GM23338 (cell line): ENCODE results near the gene CAST. TPM values are rescaled to one million over a fixed set of nuclear protein-coding genes. Genes with fewer than 3 reads are reported as not detected.

Source experiments
- ATAC-seq: fragments of 200-7000 bp; cut with Tn5 transposase; 3 replicates; pipeline ENCODE4 v1.9.1; 2020
- DNase-seq: peaks from one replicate; pipeline ENCODE4 v3.0.0-alpha.2; 2015; ENCODE audit warnings: low spot score
- H2AFZ ChIP-seq: fragments of 200-600 bp; sonication (generic); 2 replicates; pipeline ENCODE4 v1.8.0; 2016; ENCODE audit warnings: antibody characterized with exemption, mild to moderate bottlenecking, moderate library complexity
- H3F3A ChIP-seq: fragments of 200-600 bp; sonication (generic); replicated peaks from 2 replicates; pipeline ENCODE4 v1.8.0; 2017; ENCODE audit warnings: antibody characterized with exemption, mixed run types, low read depth
- H3K27ac ChIP-seq: fragments of 200-600 bp; sonication (generic); 2 replicates; pipeline ENCODE4 v1.6.1; 2016; ENCODE audit warnings: low read depth
- H3K27me3 ChIP-seq: fragments of 200-600 bp; sonication (generic); 2 replicates; pipeline ENCODE4 v1.8.0; 2016; ENCODE audit warnings: mild to moderate bottlenecking, mixed run types, moderate library complexity; ENCODE audit not compliant: insufficient read depth
- H3K36me3 ChIP-seq: fragments of 200-600 bp; sonication (generic); 2 replicates; pipeline ENCODE4 v1.8.0; 2016; ENCODE audit warnings: mild to moderate bottlenecking; ENCODE audit not compliant: insufficient read depth
- H3K4me1 ChIP-seq: fragments of 200-600 bp; sonication (generic); 2 replicates; pipeline ENCODE4 v1.8.0; 2016; ENCODE audit warnings: mild to moderate bottlenecking, moderate library complexity; ENCODE audit not compliant: insufficient read depth
- H3K4me2 ChIP-seq: fragments of 200-600 bp; sonication (generic); 2 replicates; pipeline ENCODE4 v1.7.1; 2017; ENCODE audit warnings: mixed run types
- H3K4me3 ChIP-seq: fragments of 200-600 bp; sonication (generic); 2 replicates; pipeline ENCODE4 v1.6.1; 2016; ENCODE audit warnings: mixed run types
- H3K79me2 ChIP-seq: fragments of 200-600 bp; sonication (generic); replicated peaks from 2 replicates; pipeline ENCODE4 v1.8.0; 2017; ENCODE audit warnings: mild to moderate bottlenecking; ENCODE audit not compliant: insufficient read depth
- H3K9me2 ChIP-seq: fragments of 200-600 bp; sonication (generic); 2 replicates; pipeline ENCODE4 v1.8.0; 2017; ENCODE audit not compliant: insufficient read depth
- H4K20me1 ChIP-seq: fragments of 200-600 bp; sonication (generic); replicated peaks from 2 replicates; pipeline ENCODE4 v1.8.0; 2017; ENCODE audit warnings: mild to moderate bottlenecking; ENCODE audit not compliant: insufficient read depth
- H3K27ac Mint-ChIP-seq: 2 replicates; pipeline ENCODE4 v1.8.0; 2020; ENCODE audit warnings: inconsistent platforms, mild to moderate bottlenecking, moderate library complexity, mixed read lengths
- H3K27me3 Mint-ChIP-seq: 3 replicates; pipeline ENCODE4 v1.8.0; 2022; ENCODE audit warnings: low read depth, mild to moderate bottlenecking, moderate library complexity, mixed read lengths, inconsistent platforms; ENCODE audit not compliant: insufficient read depth, poor library complexity
- H3K36me3 Mint-ChIP-seq: 3 replicates; pipeline ENCODE4 v1.8.0; 2021; ENCODE audit warnings: low read depth, mild to moderate bottlenecking, inconsistent platforms, moderate library complexity, mixed read lengths
- H3K4me1 Mint-ChIP-seq: 3 replicates; pipeline ENCODE4 v1.8.0; 2020; ENCODE audit warnings: mild to moderate bottlenecking, inconsistent platforms, mixed read lengths
- H3K4me3 Mint-ChIP-seq: 3 replicates; pipeline ENCODE4 v1.8.0; 2021; ENCODE audit warnings: moderate library complexity, mild to moderate bottlenecking, inconsistent platforms, mixed read lengths
- H3K9me3 Mint-ChIP-seq: 3 replicates; pipeline ENCODE4 v1.8.0; 2020; ENCODE audit warnings: moderate library complexity, mild to moderate bottlenecking, inconsistent platforms, mixed read lengths
- CREB1 ChIP-seq: fragments of 250-450 bp; sonication (Bioruptor Pico); IDR thresholded peaks from 2 replicates; pipeline ENCODE4 v1.5.0; 2020; ENCODE audit warnings: low read depth, mild to moderate bottlenecking, moderate library complexity
- EZH2 ChIP-seq: fragments of 200-600 bp; sonication (generic); IDR thresholded peaks from one replicate; pipeline ENCODE4 v1.8.0; 2017; ENCODE audit warnings: antibody characterized with exemption, mild to moderate bottlenecking, low read depth; ENCODE audit not compliant: unreplicated experiment
- EZH2phosphoT487 ChIP-seq: fragments of 200-600 bp; sonication (generic); IDR thresholded peaks from one replicate; pipeline ENCODE4 v1.8.1; 2018; ENCODE audit warnings: antibody characterized with exemption; ENCODE audit not compliant: unreplicated experiment
- JUNB ChIP-seq: IDR thresholded peaks from one replicate; pipeline ENCODE4 v1.6.1; 2016; ENCODE audit warnings: antibody characterized with exemption; ENCODE audit not compliant: unreplicated experiment
- NANOG ChIP-seq: IDR thresholded peaks from 2 replicates; pipeline ENCODE4 v1.6.1; 2016; ENCODE audit warnings: antibody characterized with exemption, borderline replicate concordance
- POLR2AphosphoS5 ChIP-seq: IDR thresholded peaks from 2 replicates; pipeline ENCODE4 v1.6.1; 2016; ENCODE audit warnings: antibody characterized with exemption, low read depth
- STAT1 ChIP-seq: IDR thresholded peaks from one replicate; pipeline ENCODE4 v1.6.1; 2016; ENCODE audit warnings: antibody characterized with exemption; ENCODE audit not compliant: unreplicated experiment
- ZNF114 ChIP-seq: fragments of 250-450 bp; sonication (Bioruptor Pico); IDR thresholded peaks from 2 replicates; pipeline ENCODE4 v1.5.0; 2020; ENCODE audit warnings: mild to moderate bottlenecking, moderate library complexity
- ZNF331 ChIP-seq: fragments of 250-450 bp; sonication (Bioruptor Pico); IDR thresholded peaks from 2 replicates; pipeline ENCODE4 v1.5.0; 2020; ENCODE audit warnings: low read depth, mild to moderate bottlenecking, moderate library complexity
- polyA plus RNA-seq: library from polyadenylated mRNA; unstranded; fragments of >200 nt; fragmentation: Nextera tagmentation; extraction: Ambion mirVana; gene quantifications from 2 replicates; pipeline ENCODE4 v1.2.1, GENCODE V29; 2016
- total RNA-seq: library from RNA; depleted of rRNA; stranded (reverse); fragments of >200 nt; shearing (Covaris generic); gene quantifications from 2 replicates; pipeline ENCODE4 v1.2.3, GENCODE V29; 2014
- TF ChIP-seq, protein P1 (sequence below): IDR thresholded peaks from one replicate; pipeline ENCODE4 v1.6.1; 2018; ENCODE audit warnings: antibody characterized with exemption; ENCODE audit not compliant: unreplicated experiment
- TF ChIP-seq, protein P2 (sequence below): IDR thresholded peaks from 2 replicates; pipeline ENCODE4 v1.6.1; 2016; ENCODE audit warnings: antibody characterized with exemption
- TF ChIP-seq, protein P3 (sequence below), 2 experiments: fragments of 200-600 bp in 1 of 2; sonication (generic) in 1 of 2; conservative IDR thresholded peaks; 2 replicates each; pipeline versions ENCODE4 v1.5.1 to v1.6.1; 2016 to 2017; ENCODE audit warnings: antibody characterized with exemption in 2 of 2, low read depth in 2 of 2, mild to moderate bottlenecking in 2 of 2, moderate library complexity in 1 of 2
- TF ChIP-seq, protein P4 (sequence below): fragments of 250-450 bp; sonication (Bioruptor Pico); IDR thresholded peaks from 2 replicates; pipeline ENCODE4 v1.5.0; 2020; ENCODE audit warnings: mild to moderate bottlenecking, moderate library complexity

The CAST gene
- total and polyA plus RNA-seq, 2 experiments from 2014 or later = 37.9 to 57.7 TPM

DNA sequence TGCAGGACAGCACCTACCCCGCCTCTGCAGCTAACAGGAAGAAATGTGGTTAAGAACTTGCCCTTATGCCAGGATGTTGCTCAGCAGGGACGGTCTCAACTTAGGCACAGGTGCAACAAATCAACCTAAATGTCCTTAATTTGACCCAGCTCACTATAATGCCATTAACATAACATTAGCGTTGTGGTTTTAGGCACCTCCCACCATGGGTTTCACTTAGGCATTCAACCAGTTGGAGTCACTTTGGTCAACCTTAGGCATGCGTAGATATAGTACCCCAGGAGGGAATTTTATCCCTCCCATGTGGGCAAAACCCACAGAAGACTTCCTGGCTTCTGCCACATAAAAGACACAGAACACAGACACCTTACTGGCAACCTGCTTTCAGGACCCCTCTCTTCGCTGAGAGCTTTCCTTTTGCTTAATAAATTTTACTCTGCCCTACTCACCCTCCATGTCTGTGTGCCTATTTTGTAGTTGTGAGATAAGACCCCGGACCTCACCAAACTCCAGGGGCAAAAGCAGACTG lies 154.3 kb downstream of the CAST start:
- peak; percentile 84 for ATAC-seq

More for the DNA sequence above, 154.3 kb downstream of the CAST start:
- H3K9me2 ChIP-seq = no peaks in the 10 kb centered on the region; the same call in 1 of the 2 replicates
- H4K20me1 ChIP-seq = no peaks in the 10 kb centered on the region
- no peaks in the 10 kb centered on the region for H3K36me3 ChIP-seq
- Mint-ChIP-seq H3K27ac (no peak overlapping the region), H3K4me1 (peaks cover 25% of the 10 kb centered on the region), H3K36me3 (no peaks in the 10 kb centered on the region), H3K27me3 (no peaks in the 10 kb centered on the region), H3K4me3 (no peak overlapping the region; the same call in 2 of the 3 replicates), H3K9me3 (no peaks in the 10 kb centered on the region)
- H3K79me2 ChIP-seq = no peaks in the 10 kb centered on the region
- no peaks in the 10 kb centered on the region for H3K27me3 ChIP-seq
- 0 out of 2 replicates have a peak overlapping the region, but pooled peaks have one; percentile 34 for H3K4me2 ChIP-seq
- no peak overlapping the region for H3K27ac ChIP-seq
- H3K4me1 ChIP-seq = peaks cover 12% of the 10 kb centered on the region
- TF ChIP-seq NANOG = no peak
- TF ChIP-seq, protein P1, sequence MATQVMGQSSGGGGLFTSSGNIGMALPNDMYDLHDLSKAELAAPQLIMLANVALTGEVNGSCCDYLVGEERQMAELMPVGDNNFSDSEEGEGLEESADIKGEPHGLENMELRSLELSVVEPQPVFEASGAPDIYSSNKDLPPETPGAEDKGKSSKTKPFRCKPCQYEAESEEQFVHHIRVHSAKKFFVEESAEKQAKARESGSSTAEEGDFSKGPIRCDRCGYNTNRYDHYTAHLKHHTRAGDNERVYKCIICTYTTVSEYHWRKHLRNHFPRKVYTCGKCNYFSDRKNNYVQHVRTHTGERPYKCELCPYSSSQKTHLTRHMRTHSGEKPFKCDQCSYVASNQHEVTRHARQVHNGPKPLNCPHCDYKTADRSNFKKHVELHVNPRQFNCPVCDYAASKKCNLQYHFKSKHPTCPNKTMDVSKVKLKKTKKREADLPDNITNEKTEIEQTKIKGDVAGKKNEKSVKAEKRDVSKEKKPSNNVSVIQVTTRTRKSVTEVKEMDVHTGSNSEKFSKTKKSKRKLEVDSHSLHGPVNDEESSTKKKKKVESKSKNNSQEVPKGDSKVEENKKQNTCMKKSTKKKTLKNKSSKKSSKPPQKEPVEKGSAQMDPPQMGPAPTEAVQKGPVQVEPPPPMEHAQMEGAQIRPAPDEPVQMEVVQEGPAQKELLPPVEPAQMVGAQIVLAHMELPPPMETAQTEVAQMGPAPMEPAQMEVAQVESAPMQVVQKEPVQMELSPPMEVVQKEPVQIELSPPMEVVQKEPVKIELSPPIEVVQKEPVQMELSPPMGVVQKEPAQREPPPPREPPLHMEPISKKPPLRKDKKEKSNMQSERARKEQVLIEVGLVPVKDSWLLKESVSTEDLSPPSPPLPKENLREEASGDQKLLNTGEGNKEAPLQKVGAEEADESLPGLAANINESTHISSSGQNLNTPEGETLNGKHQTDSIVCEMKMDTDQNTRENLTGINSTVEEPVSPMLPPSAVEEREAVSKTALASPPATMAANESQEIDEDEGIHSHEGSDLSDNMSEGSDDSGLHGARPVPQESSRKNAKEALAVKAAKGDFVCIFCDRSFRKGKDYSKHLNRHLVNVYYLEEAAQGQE = no peak
- TF ChIP-seq ZNF331 (CRISPR knock-in tag) = no peak
- TF ChIP-seq, protein P2, sequence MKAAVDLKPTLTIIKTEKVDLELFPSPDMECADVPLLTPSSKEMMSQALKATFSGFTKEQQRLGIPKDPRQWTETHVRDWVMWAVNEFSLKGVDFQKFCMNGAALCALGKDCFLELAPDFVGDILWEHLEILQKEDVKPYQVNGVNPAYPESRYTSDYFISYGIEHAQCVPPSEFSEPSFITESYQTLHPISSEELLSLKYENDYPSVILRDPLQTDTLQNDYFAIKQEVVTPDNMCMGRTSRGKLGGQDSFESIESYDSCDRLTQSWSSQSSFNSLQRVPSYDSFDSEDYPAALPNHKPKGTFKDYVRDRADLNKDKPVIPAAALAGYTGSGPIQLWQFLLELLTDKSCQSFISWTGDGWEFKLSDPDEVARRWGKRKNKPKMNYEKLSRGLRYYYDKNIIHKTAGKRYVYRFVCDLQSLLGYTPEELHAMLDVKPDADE = no peak
- no peak for TF ChIP-seq JUNB
- TF ChIP-seq, protein P3, sequence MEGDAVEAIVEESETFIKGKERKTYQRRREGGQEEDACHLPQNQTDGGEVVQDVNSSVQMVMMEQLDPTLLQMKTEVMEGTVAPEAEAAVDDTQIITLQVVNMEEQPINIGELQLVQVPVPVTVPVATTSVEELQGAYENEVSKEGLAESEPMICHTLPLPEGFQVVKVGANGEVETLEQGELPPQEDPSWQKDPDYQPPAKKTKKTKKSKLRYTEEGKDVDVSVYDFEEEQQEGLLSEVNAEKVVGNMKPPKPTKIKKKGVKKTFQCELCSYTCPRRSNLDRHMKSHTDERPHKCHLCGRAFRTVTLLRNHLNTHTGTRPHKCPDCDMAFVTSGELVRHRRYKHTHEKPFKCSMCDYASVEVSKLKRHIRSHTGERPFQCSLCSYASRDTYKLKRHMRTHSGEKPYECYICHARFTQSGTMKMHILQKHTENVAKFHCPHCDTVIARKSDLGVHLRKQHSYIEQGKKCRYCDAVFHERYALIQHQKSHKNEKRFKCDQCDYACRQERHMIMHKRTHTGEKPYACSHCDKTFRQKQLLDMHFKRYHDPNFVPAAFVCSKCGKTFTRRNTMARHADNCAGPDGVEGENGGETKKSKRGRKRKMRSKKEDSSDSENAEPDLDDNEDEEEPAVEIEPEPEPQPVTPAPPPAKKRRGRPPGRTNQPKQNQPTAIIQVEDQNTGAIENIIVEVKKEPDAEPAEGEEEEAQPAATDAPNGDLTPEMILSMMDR (conservative IDR thresholded peaks at IDR 0.05; ENCODE audit: low read depth in 2 of 2) = no peak
- no peak for TF ChIP-seq ZNF114 (CRISPR knock-in tag)
- TF ChIP-seq EZH2phosphoT487 = no peak
- TF ChIP-seq, protein P4, sequence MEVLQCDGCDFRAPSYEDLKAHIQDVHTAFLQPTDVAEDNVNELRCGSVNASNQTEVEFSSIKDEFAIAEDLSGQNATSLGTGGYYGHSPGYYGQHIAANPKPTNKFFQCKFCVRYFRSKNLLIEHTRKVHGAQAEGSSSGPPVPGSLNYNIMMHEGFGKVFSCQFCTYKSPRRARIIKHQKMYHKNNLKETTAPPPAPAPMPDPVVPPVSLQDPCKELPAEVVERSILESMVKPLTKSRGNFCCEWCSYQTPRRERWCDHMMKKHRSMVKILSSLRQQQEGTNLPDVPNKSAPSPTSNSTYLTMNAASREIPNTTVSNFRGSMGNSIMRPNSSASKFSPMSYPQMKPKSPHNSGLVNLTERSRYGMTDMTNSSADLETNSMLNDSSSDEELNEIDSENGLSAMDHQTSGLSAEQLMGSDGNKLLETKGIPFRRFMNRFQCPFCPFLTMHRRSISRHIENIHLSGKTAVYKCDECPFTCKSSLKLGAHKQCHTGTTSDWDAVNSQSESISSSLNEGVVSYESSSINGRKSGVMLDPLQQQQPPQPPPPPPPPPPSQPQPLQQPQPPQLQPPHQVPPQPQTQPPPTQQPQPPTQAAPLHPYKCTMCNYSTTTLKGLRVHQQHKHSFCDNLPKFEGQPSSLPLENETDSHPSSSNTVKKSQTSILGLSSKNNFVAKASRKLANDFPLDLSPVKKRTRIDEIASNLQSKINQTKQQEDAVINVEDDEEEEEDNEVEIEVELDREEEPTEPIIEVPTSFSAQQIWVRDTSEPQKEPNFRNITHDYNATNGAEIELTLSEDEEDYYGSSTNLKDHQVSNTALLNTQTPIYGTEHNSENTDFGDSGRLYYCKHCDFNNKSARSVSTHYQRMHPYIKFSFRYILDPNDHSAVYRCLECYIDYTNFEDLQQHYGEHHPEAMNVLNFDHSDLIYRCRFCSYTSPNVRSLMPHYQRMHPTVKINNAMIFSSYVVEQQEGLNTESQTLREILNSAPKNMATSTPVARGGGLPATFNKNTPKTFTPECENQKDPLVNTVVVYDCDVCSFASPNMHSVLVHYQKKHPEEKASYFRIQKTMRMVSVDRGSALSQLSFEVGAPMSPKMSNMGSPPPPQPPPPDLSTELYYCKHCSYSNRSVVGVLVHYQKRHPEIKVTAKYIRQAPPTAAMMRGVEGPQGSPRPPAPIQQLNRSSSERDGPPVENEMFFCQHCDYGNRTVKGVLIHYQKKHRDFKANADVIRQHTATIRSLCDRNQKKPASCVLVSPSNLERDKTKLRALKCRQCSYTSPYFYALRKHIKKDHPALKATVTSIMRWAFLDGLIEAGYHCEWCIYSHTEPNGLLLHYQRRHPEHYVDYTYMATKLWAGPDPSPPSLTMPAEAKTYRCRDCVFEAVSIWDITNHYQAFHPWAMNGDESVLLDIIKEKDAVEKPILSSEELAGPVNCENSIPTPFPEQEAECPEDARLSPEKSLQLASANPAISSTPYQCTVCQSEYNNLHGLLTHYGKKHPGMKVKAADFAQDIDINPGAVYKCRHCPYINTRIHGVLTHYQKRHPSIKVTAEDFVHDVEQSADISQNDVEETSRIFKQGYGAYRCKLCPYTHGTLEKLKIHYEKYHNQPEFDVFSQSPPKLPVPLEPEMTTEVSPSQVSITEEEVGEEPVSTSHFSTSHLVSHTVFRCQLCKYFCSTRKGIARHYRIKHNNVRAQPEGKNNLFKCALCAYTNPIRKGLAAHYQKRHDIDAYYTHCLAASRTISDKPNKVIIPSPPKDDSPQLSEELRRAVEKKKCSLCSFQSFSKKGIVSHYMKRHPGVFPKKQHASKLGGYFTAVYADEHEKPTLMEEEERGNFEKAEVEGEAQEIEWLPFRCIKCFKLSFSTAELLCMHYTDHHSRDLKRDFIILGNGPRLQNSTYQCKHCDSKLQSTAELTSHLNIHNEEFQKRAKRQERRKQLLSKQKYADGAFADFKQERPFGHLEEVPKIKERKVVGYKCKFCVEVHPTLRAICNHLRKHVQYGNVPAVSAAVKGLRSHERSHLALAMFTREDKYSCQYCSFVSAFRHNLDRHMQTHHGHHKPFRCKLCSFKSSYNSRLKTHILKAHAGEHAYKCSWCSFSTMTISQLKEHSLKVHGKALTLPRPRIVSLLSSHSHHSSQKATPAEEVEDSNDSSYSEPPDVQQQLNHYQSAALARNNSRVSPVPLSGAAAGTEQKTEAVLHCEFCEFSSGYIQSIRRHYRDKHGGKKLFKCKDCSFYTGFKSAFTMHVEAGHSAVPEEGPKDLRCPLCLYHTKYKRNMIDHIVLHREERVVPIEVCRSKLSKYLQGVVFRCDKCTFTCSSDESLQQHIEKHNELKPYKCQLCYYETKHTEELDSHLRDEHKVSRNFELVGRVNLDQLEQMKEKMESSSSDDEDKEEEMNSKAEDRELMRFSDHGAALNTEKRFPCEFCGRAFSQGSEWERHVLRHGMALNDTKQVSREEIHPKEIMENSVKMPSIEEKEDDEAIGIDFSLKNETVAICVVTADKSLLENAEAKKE = no peak
- no peak for TF ChIP-seq STAT1
- no peak for TF ChIP-seq POLR2AphosphoS5
- TF ChIP-seq EZH2 = no peak
- TF ChIP-seq CREB1 (CRISPR knock-in tag) = no peak
- no peaks in the 10 kb centered on the region for H3F3A ChIP-seq
- no peak overlapping the region for H3K4me3 ChIP-seq
- H2AFZ ChIP-seq = no peak overlapping the region
- DNase-seq = peak; percentile 66
